NCI-H146 (cell line): ENCODE results near the gene AMY1B.
"Not testable (repeated sequence)": the region's sequence is repeated elsewhere in the genome, so short reads cannot be mapped to it uniquely, and the experiment has no call there.

Experiments used
- DNase-seq: peaks from one replicate; lab custom pipeline; 2025; lab: John Stamatoyannopoulos, UW

The AMY1B gene

GRCh38 chr1:103696110-103696509, at the start of gene AMY1B:
Gene AMY1B, minus strand, starts transcription at chr1:103696210. Its CDS starts 571 bp downstream, at chr1:103695639.
- not testable (repeated sequence) for DNase-seq

DNA sequence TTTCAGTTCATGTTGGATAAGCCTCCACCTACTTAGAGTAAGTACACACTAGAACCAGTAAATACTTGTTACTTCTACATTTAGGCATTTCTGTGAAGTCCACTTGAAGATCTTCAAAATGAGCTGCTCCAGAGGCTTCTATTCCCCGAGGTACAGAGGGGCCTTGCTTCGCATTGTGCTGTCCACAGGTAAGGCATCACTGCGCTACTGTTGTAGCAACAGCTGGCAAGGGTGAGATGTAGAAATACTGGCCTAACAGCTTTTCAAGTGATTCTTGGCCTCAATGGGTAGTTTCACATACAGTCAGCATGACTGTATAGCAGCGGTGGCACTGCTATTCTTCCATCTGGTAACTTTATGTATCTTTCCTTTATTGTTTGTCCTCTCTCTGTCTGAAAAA, 49.0 kb upstream of the AMY1B start:
- DNase-seq: not testable (repeated sequence)

DNA sequence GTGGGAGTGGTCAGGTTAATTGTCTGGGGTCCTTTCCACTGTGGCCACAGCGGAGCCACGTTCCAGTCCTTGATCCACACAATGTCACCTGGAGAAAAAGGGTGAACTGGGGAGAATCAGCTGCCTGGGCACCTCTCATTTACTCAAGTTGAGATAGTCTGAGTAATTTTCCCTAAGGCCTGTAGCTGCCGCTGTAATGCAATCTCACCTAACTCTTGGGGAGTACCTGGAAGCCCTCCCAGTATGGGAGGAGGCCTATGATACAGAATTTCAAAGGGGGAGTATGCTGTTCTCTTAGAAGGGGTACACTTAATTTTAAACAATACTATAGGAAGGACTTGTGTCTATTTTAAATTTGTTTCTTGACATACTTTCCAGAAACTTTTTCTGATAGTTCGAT, 48.4 kb upstream of the AMY1B start:
- DNase-seq: not testable (repeated sequence)

- DNase-seq: not testable (repeated sequence)
Observed at GRCh38 chr1:103738031-103738430, 42.0 kb upstream of the AMY1B start.

DNA sequence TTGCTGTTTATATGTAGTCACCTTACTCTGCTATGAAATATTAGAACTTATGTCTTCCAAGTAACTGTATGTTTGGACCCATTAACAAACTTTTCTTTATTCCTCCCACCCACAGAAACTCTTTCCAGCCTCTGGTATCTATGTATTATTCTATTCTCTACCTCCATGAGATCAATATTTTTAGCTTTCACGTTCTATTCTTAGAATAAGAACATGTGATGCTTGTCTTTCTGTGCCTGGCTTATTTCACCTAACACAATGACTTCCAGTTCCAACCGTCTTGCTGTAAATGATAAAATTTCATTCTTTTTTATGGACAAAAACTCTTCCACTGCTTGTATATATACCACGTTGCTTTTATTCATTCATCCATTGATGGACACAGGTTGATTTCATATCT, 39.3 kb upstream of the AMY1B start:
- DNase-seq: not testable (repeated sequence)

- DNase-seq: not testable (repeated sequence)
Observed at GRCh38 chr1:103721473-103721872, 25.5 kb upstream of the AMY1B start.

GRCh38 chr1:103717404-103717803, 21.4 kb upstream of the AMY1B start:
- DNase-seq: not testable (repeated sequence)

- not testable (repeated sequence) for DNase-seq
Observed at GRCh38 chr1:103710381-103710780, 14.4 kb upstream of the AMY1B start.

DNA sequence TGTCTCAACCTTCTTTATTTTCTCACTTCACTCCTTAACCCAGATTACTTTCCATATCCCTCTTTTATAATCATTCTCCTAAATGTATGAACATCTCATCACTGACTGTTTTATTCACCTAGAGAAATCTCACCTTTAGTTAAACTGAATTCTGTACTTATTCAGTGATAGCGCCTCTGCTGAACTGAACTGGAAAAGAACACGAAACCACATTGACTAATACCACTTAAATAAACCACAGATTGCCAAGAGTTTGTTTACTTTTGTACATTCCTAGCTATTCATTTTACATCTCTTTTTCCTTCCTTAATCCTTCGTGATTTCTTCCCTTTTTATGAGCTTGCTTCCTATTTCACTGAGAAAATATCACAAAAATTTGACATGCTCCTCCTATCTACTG, 11.7 kb upstream of the AMY1B start:
- DNase-seq: not testable (repeated sequence)

GRCh38 chr1:103701256-103701655, 5.2 kb upstream of the AMY1B start:
- DNase-seq: not testable (repeated sequence)

DNA sequence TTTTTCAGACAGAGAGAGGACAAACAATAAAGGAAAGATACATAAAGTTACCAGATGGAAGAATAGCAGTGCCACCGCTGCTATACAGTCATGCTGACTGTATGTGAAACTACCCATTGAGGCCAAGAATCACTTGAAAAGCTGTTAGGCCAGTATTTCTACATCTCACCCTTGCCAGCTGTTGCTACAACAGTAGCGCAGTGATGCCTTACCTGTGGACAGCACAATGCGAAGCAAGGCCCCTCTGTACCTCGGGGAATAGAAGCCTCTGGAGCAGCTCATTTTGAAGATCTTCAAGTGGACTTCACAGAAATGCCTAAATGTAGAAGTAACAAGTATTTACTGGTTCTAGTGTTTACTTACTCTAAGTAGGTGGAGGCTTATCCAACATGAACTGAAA, 4.7 kb upstream of the AMY1B start:
- not testable (repeated sequence) for DNase-seq

DNA sequence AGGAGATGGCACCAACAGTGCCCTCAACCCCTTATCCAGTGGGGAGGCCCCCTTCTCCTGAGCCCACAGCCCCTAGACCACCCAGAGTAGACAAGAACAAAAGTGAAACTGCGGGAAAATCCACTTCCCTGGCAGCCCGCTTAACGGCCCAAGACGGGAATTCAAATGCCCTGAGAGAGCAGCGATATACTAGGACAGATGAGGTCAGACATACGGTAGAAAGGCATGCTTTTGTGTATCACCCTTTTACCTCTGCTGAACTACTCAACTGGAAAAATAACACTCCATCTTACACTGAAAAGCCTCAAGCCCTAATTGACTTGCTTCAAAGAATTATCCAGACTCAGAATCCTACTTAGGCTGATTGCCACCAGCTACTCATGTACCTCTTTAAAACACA, 1.4 kb upstream of the AMY1B start:
- DNase-seq: not testable (repeated sequence)

GRCh38 chr1:103676335-103676734, 19.7 kb downstream of the AMY1B start:
- DNase-seq: not testable (repeated sequence)

DNA sequence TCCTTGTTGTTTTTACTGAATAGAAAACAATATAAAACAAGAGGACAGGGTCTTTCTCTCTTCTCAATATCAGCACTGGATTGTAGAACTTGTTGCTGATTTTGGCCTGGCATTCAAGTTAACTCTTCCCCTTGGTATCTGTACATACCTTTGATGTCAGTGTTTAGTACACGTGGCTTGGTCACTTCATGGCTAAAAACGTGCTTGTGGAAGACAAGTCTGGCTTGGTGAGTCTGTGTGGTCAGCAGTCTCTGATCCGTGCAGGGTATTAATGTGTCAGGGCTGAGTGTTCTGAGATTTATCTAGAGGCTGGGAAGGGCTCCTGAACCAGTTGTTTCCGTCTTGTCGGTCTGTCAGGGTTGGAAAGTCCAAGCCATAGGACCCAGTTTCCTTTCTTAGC, 40.5 kb downstream of the AMY1B start, which contains the start of gene AMY1A:
Gene AMY1A (plus strand): TSS at position 301 of the 400 bp plus-strand sequence. CDS start 571 bp downstream, outside the sequence.
- DNase-seq: not testable (repeated sequence)

- DNase-seq: not testable (repeated sequence)
Observed at GRCh38 chr1:103654133-103654532, 41.9 kb downstream of the AMY1B start.

GRCh38 chr1:103650889-103651288, 45.1 kb downstream of the AMY1B start:
- DNase-seq: not testable (repeated sequence)

DNA sequence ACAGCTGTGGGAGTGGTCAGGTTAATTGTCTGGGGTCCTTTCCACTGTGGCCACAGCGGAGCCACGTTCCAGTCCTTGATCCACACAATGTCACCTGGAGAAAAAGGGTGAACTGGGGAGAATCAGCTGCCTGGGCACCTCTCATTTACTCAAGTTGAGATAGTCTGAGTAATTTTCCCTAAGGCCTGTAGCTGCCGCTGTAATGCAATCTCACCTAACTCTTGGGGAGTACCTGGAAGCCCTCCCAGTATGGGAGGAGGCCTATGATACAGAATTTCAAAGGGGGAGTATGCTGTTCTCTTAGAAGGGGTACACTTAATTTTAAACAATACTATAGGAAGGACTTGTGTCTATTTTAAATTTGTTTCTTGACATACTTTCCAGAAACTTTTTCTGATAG, 45.7 kb downstream of the AMY1B start:
- DNase-seq: not testable (repeated sequence)

- not testable (repeated sequence) for DNase-seq
Observed at GRCh38 chr1:103643908-103644307, 52.1 kb downstream of the AMY1B start.

GRCh38 chr1:103641194-103641593, 54.8 kb downstream of the AMY1B start:
- not testable (repeated sequence) for DNase-seq
